MM.1S (cell line): Measurements from ENCODE around the gene EPM2A.
"Not testable (repeated sequence)": the region's sequence is repeated elsewhere in the genome, so short reads cannot be mapped to it uniquely, and the experiment has no call there.

ENCODE experiments used
- DNase-seq: peaks from one replicate; pipeline ENCODE4 v3.0.0-alpha.2; 2015
- H2AFZ ChIP-seq: fragments of 300-600 bp; sonication (generic); 2 replicates; pipeline ENCODE4 v1.6.0; 2016; ENCODE audit warnings: antibody characterized with exemption, low read length
- H3F3A ChIP-seq: fragments of 300-600 bp; sonication (generic); 2 replicates; pipeline ENCODE4 v1.6.1; 2016; ENCODE audit warnings: mild to moderate bottlenecking, antibody characterized with exemption, low read length, moderate library complexity, mixed read lengths; ENCODE audit not compliant: insufficient read depth
- H3K27ac ChIP-seq: fragments of 300-600 bp; sonication (generic); 2 replicates; pipeline ENCODE4 v1.5.1; 2016; ENCODE audit warnings: mild to moderate bottlenecking, low read length
- H3K27me3 ChIP-seq: fragments of 300-600 bp; sonication (generic); replicated peaks from 2 replicates; pipeline ENCODE4 v1.6.0; 2016; ENCODE audit warnings: low read length; ENCODE audit not compliant: insufficient read depth
- H3K36me3 ChIP-seq: fragments of 300-600 bp; sonication (generic); replicated peaks from 2 replicates; pipeline ENCODE4 v1.6.1; 2016; ENCODE audit warnings: mild to moderate bottlenecking, low read length, mixed read lengths; ENCODE audit not compliant: insufficient read depth
- H3K4me1 ChIP-seq: fragments of 300-600 bp; sonication (generic); 2 replicates; pipeline ENCODE4 v1.6.1; 2016; ENCODE audit warnings: low read length, mixed read lengths
- H3K4me2 ChIP-seq: fragments of 300-600 bp; sonication (generic); 2 replicates; pipeline ENCODE4 v1.6.0; 2016; ENCODE audit warnings: low read depth, low read length
- H3K4me3 ChIP-seq: fragments of 300-600 bp; sonication (generic); 2 replicates; pipeline ENCODE4 v1.5.1; 2016; ENCODE audit warnings: low read length, mixed read lengths
- H3K79me2 ChIP-seq: fragments of 300-600 bp; sonication (generic); 2 replicates; pipeline ENCODE4 v1.6.1; 2016; ENCODE audit warnings: mixed run types, low read length, mixed read lengths
- H3K9ac ChIP-seq: fragments of 300-600 bp; sonication (generic); 2 replicates; pipeline ENCODE4 v1.6.1; 2016; ENCODE audit warnings: low read length, mixed read lengths
- H3K9me2 ChIP-seq: fragments of 300-600 bp; sonication (generic); replicated peaks from 2 replicates; pipeline ENCODE4 v1.6.1; 2016; ENCODE audit warnings: mild to moderate bottlenecking, low read length, mixed read lengths; ENCODE audit not compliant: insufficient read depth
- H3K9me3 ChIP-seq: fragments of 300-600 bp; sonication (generic); replicated peaks from 2 replicates; pipeline ENCODE4 v1.6.1; 2016; ENCODE audit warnings: mild to moderate bottlenecking, low read length, mixed read lengths; ENCODE audit not compliant: insufficient read depth
- H4K20me1 ChIP-seq: fragments of 300-600 bp; sonication (generic); 2 replicates; pipeline ENCODE4 v1.6.1; 2016; ENCODE audit warnings: mild to moderate bottlenecking, low read length, moderate library complexity, mixed read lengths; ENCODE audit not compliant: insufficient read depth
- CTCF ChIP-seq: fragments of 300-600 bp; sonication (generic); IDR thresholded peaks from 2 replicates; pipeline ENCODE4 v1.5.1; 2016; ENCODE audit warnings: antibody characterized with exemption, low read length, mixed read lengths
- EZH2 ChIP-seq: fragments of 300-600 bp; sonication (generic); optimal IDR thresholded peaks from 2 replicates; pipeline ENCODE3; 2017; ENCODE audit warnings: low read depth, mild to moderate bottlenecking, antibody characterized with exemption, low read length, mixed read lengths
- EZH2phosphoT487 ChIP-seq: fragments of 300-600 bp; sonication (generic); IDR thresholded peaks from 2 replicates; pipeline ENCODE4 v1.6.1; 2018; ENCODE audit warnings: antibody characterized with exemption, low read length

The EPM2A gene

GRCh38 chr6:145743332-145743731 lies 8.0 kb upstream of the EPM2A start:
- H2AFZ ChIP-seq: no peak overlapping the region
- H3K79me2 ChIP-seq: no peaks in the 10 kb centered on the region
- H3K4me3 ChIP-seq: no peak overlapping the region
- no peaks in the 10 kb centered on the region for H4K20me1 ChIP-seq
- no peak overlapping the region for H3K27ac ChIP-seq
- no peak for TF ChIP-seq EZH2phosphoT487
- no peak for TF ChIP-seq CTCF
- TF ChIP-seq EZH2: no peak
- H3F3A ChIP-seq: no peaks in the 10 kb centered on the region
- no peaks in the 10 kb centered on the region for H3K36me3 ChIP-seq
- H3K9me2 ChIP-seq: no peaks in the 10 kb centered on the region
- no peak overlapping the region for H3K4me2 ChIP-seq
- H3K9me3 ChIP-seq: no peaks in the 10 kb centered on the region
- DNase-seq: no peak
- no peaks in the 10 kb centered on the region for H3K4me1 ChIP-seq
- H3K27me3 ChIP-seq: no peaks in the 10 kb centered on the region
- no peak overlapping the region for H3K9ac ChIP-seq

GRCh38 chr6:145742472-145742871 lies 7.2 kb upstream of the EPM2A start:
- not testable (repeated sequence) for H3K9me2 ChIP-seq, H3K4me3 ChIP-seq, H3K27ac ChIP-seq, H3F3A ChIP-seq, H3K9ac ChIP-seq, H3K36me3 ChIP-seq, H3K4me2 ChIP-seq, H3K9me3 ChIP-seq, H2AFZ ChIP-seq, H3K4me1 ChIP-seq, H3K27me3 ChIP-seq, H3K79me2 ChIP-seq, H4K20me1 ChIP-seq, DNase-seq

GRCh38 chr6:145739685-145740084 lies 4.4 kb upstream of the EPM2A start:
- not testable (repeated sequence) for H3K36me3 ChIP-seq, H3K9me3 ChIP-seq, H3K27me3 ChIP-seq, H3K4me3 ChIP-seq, H2AFZ ChIP-seq, H3K27ac ChIP-seq, H3K9ac ChIP-seq, H4K20me1 ChIP-seq, DNase-seq, H3K4me1 ChIP-seq, H3K9me2 ChIP-seq, H3K79me2 ChIP-seq, H3F3A ChIP-seq, H3K4me2 ChIP-seq

GRCh38 chr6:145738265-145738664 lies 2.9 kb upstream of the EPM2A start:
- Histone ChIP-seq H3K79me2 (no peaks in the 10 kb centered on the region), H3K4me2 (no peak overlapping the region), H3K27ac (no peak overlapping the region), H3K4me3 (no peak overlapping the region), H3K9ac (no peak overlapping the region), H3K27me3 (no peaks in the 10 kb centered on the region), H3K9me2 (no peaks in the 10 kb centered on the region), H3K4me1 (0 out of 2 replicates have a peak, but pooled peaks cover 2% of the 10 kb centered on the region), H4K20me1 (no peaks in the 10 kb centered on the region), H3K9me3 (no peaks in the 10 kb centered on the region), H3F3A (peaks cover 7% of the 10 kb centered on the region; the same call in 1 of the 2 replicates), H2AFZ (no peak overlapping the region), H3K36me3 (no peaks in the 10 kb centered on the region)
- no peak for DNase-seq
- TF ChIP-seq EZH2: no peak
- TF ChIP-seq EZH2phosphoT487: no peak
- no peak for TF ChIP-seq CTCF
